ENCODE results near the gene KIF22. TPM values are rescaled to one million over a fixed set of nuclear protein-coding genes. Genes with fewer than 3 reads are reported as not detected.

The KIF22 gene
- total and polyA plus RNA-seq, 9 of the 15 experiments (the other 6 are each of a cell fraction or from before 2014, with no cell fraction given) = 8.7 to 232 (median 131) TPM

GRCh38 chr16:29790183-29790948 is at the start of gene KIF22 (continued):
- TF ChIP-seq ZNF444 (CRISPR knock-in tag; IDR thresholded peaks at IDR 0.05) (no peak), NR0B1 (IDR thresholded peaks at IDR 0.05; ENCODE audit: partially characterized antibody) (no peak), MEF2A (IDR thresholded peaks at IDR 0.05; ENCODE audit: control insufficient read depth, low read depth, low read length) (0 out of 2 replicates have a peak, but pooled peaks have one; percentile 33), ZZZ3 (IDR thresholded peaks at IDR 0.05) (no peak), ZNF282 (CRISPR knock-in tag; IDR thresholded peaks at IDR 0.05) (no peak), MYNN (IDR thresholded peaks at IDR 0.05) (no peak; the same call in 1 of the 2 replicates), MYNN (CRISPR knock-in tag; IDR thresholded peaks at IDR 0.05) (no peak), L3MBTL2 (IDR thresholded peaks at IDR 0.05) (peak; percentile 76), U2AF1 (optimal IDR thresholded peaks at IDR 0.05; ENCODE audit: low read depth, low read length) (no peak), HNRNPK (IDR thresholded peaks at IDR 0.05; ENCODE audit: low read depth, low read length, poor library complexity, severe bottlenecking) (no peak), CREB5 (CRISPR knock-in tag; IDR thresholded peaks at IDR 0.05) (no peak), ZNF764 (CRISPR knock-in tag; IDR thresholded peaks at IDR 0.05; ENCODE audit: low read depth) (no peak), NUFIP1 (IDR thresholded peaks at IDR 0.05; ENCODE audit: partially characterized antibody) (no peak), RBM34 (IDR thresholded peaks at IDR 0.05; ENCODE audit: borderline replicate concordance, insufficient read depth, low read length) (no peak), FOSL1 (tag; conservative IDR thresholded peaks at IDR 0.05) (no peak), HIVEP1 (CRISPR knock-in tag; IDR thresholded peaks at IDR 0.05) (no peak)

Data from K562 (cell line).